ENCODE results near the gene HSPB9. TPM values are rescaled to one million over a fixed set of nuclear protein-coding genes. Genes with fewer than 3 reads are reported as not detected.
"Not testable (repeated sequence)": the region's sequence is repeated elsewhere in the genome, so short reads cannot be mapped to it uniquely, and the experiment has no call there.

HSPB9 gene
- total RNA-seq, 2 experiments from 2014 or later = not detected

- ChIA-PET POLR2A (interaction anchor here (1.2 kb wide), 2 partner anchors 16 to 17 kb away, joined by 3 read pairs; no protein-coding TSS in a partner anchor), CTCF (interaction anchor here (1.5 to 2.3 kb wide), 2 partner anchors 19 to 45 kb away, joined by 4 to 10 read pairs; no protein-coding TSS in a partner anchor)
- no peaks in the 10 kb centered on the region for H3K9me3 Mint-ChIP-seq
- H3K27me3 Mint-ChIP-seq = no peaks in the 10 kb centered on the region
- H3K4me3 Mint-ChIP-seq = no peak overlapping the region
- DNase-seq = no peak
- peaks cover 18% of the 10 kb centered on the region for H3K36me3 Mint-ChIP-seq
- H3K4me1 Mint-ChIP-seq (ENCODE audit: low read depth) = peaks cover 64% of the 10 kb centered on the region
- peak overlapping the region; percentile 69 for H3K27ac Mint-ChIP-seq
- intact Hi-C loops (cut with micrococcal nuclease) = no loop called here
Observed at GRCh38 chr17:42136654-42137051, 14.0 kb downstream of the HSPB9 start.

- peaks cover 27% of the 10 kb centered on the region for H3K36me3 Mint-ChIP-seq
- no peak for DNase-seq
- intact Hi-C loops (cut with micrococcal nuclease) = no loop called here
- H3K4me3 Mint-ChIP-seq = no peak overlapping the region
- POLR2A ChIA-PET = interaction anchor here (1.1 kb wide), 1 partner anchor 17 kb away, joined by 3 read pairs; no protein-coding TSS in a partner anchor
- CTCF ChIA-PET = interaction anchor here (1.2 kb wide), 1 partner anchor 113 kb away, joined by 3 read pairs; no protein-coding TSS in a partner anchor
- no peak overlapping the region for H3K27ac Mint-ChIP-seq
- no peaks in the 10 kb centered on the region for H3K9me3 Mint-ChIP-seq
- H3K27me3 Mint-ChIP-seq = no peaks in the 10 kb centered on the region
- H3K4me1 Mint-ChIP-seq (ENCODE audit: low read depth) = peaks cover 52% of the 10 kb centered on the region
Observed at GRCh38 chr17:42138749-42139492, 16.3 kb downstream of the HSPB9 start.

- intact Hi-C loops (cut with micrococcal nuclease); H3K9me3 Mint-ChIP-seq; H3K27ac Mint-ChIP-seq; H3K4me3 Mint-ChIP-seq; H3K27me3 Mint-ChIP-seq; DNase-seq: not testable (repeated sequence)
- ChIA-PET CTCF (interaction anchor here (0.9 to 1.1 kb wide), 2 partner anchors 35 to 41 kb away, joined by 3 read pairs; no protein-coding TSS in a partner anchor), POLR2A (interaction anchor here (0.6 kb wide), 1 partner anchor 16 kb away, joined by 3 read pairs; no protein-coding TSS in a partner anchor)
- H3K4me1 Mint-ChIP-seq (ENCODE audit: low read depth) = peaks cover 40% of the 10 kb centered on the region
- H3K36me3 Mint-ChIP-seq = peaks cover 25% of the 10 kb centered on the region
Observed at GRCh38 chr17:42140690-42141089, 18.1 kb downstream of the HSPB9 start.

GRCh38 chr17:42141382-42141781, 18.8 kb downstream of the HSPB9 start:
- Mint-ChIP-seq H3K36me3 (peaks cover 22% of the 10 kb centered on the region), H3K27me3 (no peaks in the 10 kb centered on the region), H3K4me1 (ENCODE audit: low read depth) (peaks cover 33% of the 10 kb centered on the region), H3K4me3 (no peak overlapping the region), H3K9me3 (no peaks in the 10 kb centered on the region), H3K27ac (no peak overlapping the region)
- DNase-seq = no peak
- intact Hi-C loops (cut with micrococcal nuclease) = no loop called here
- POLR2A ChIA-PET = interaction anchor here (0.6 kb wide), 1 partner anchor 17 kb away, joined by 3 read pairs; no protein-coding TSS in a partner anchor
- CTCF ChIA-PET = interaction anchor here (0.9 kb wide), 1 partner anchor 35 kb away, joined by 3 read pairs; no protein-coding TSS in a partner anchor

GRCh38 chr17:42142371-42142896, 19.8 kb downstream of the HSPB9 start:
- CTCF ChIA-PET = no interaction called here
- H3K36me3 Mint-ChIP-seq = peaks cover 18% of the 10 kb centered on the region

GRCh38 chr17:42143138-42143537, 20.5 kb downstream of the HSPB9 start:
- intact Hi-C loops (cut with micrococcal nuclease); H3K27me3 Mint-ChIP-seq; H3K27ac Mint-ChIP-seq; H3K9me3 Mint-ChIP-seq; POLR2A ChIA-PET; DNase-seq; H3K4me3 Mint-ChIP-seq: not testable (repeated sequence)
- CTCF ChIA-PET = interaction anchor here (1.7 kb wide), 1 partner anchor 39 kb away, joined by 3 read pairs; no protein-coding TSS in a partner anchor
- Mint-ChIP-seq H3K4me1 (ENCODE audit: low read depth) (peaks cover 33% of the 10 kb centered on the region), H3K36me3 (peaks cover 19% of the 10 kb centered on the region)

More at GRCh38 chr17:42142371-42142896, 19.8 kb downstream of the HSPB9 start:
- intact Hi-C loops (cut with micrococcal nuclease) = no loop called here
- Mint-ChIP-seq H3K4me1 (ENCODE audit: low read depth) (peaks cover 31% of the 10 kb centered on the region), H3K9me3 (no peaks in the 10 kb centered on the region), H3K4me3 (no peak overlapping the region), H3K27ac (no peak overlapping the region), H3K27me3 (no peaks in the 10 kb centered on the region)
- DNase-seq = no peak
- POLR2A ChIA-PET = no interaction called here

GRCh38 chr17:42146911-42147607, 24.5 kb downstream of the HSPB9 start:
- CTCF ChIA-PET = interaction anchor here (0.7 kb wide), 1 partner anchor 16 kb away, joined by 4 read pairs; no protein-coding TSS in a partner anchor
- H3K36me3 Mint-ChIP-seq = peaks cover 10% of the 10 kb centered on the region
- H3K27ac Mint-ChIP-seq = peak overlapping the region; percentile 18
- no peak for DNase-seq
- H3K4me3 Mint-ChIP-seq = no peak overlapping the region
- H3K4me1 Mint-ChIP-seq (ENCODE audit: low read depth) = peaks cover 31% of the 10 kb centered on the region
- intact Hi-C loops (cut with micrococcal nuclease) = no loop called here
- no peaks in the 10 kb centered on the region for H3K27me3 Mint-ChIP-seq
- H3K9me3 Mint-ChIP-seq = no peaks in the 10 kb centered on the region
- POLR2A ChIA-PET = no interaction called here

- DNase-seq = peak; percentile 20
- intact Hi-C loops (cut with micrococcal nuclease) = loop anchor here (2.0 kb wide), 3 partner anchors 21 to 187 kb away; partner anchors contain the start of genes CNP and KCNH4
- H3K27me3 Mint-ChIP-seq = no peaks in the 10 kb centered on the region
- peaks cover 34% of the 10 kb centered on the region for H3K4me1 Mint-ChIP-seq (ENCODE audit: low read depth)
- peak overlapping the region; percentile 80 for H3K27ac Mint-ChIP-seq
- H3K36me3 Mint-ChIP-seq = peaks cover 3% of the 10 kb centered on the region
- ChIA-PET CTCF (interaction anchor here (1.0 to 2.8 kb wide), 2 partner anchors 18 to 28 kb away, joined by 3 to 7 read pairs; partner anchors contain the start of gene KCNH4), POLR2A (interaction anchor here (0.6 to 1.3 kb wide), 4 partner anchors 18 to 120 kb away, joined by 3 to 6 read pairs (median 3); no protein-coding TSS in a partner anchor)
- H3K9me3 Mint-ChIP-seq = no peaks in the 10 kb centered on the region
- H3K4me3 Mint-ChIP-seq = peak overlapping the region; percentile 86
Observed at GRCh38 chr17:42153919-42154742, 31.5 kb downstream of the HSPB9 start.

- no peaks in the 10 kb centered on the region for H3K27me3 Mint-ChIP-seq
- intact Hi-C loops (cut with micrococcal nuclease) = loop anchor here (2.0 to 5.0 kb wide), 4 partner anchors 23 to 189 kb away; partner anchors contain the start of genes CNP, DHX58 and KCNH4
Observed at GRCh38 chr17:42155614-42156045, 33.0 kb downstream of the HSPB9 start.

GRCh38 chr17:42159796-42160530, 37.4 kb downstream of the HSPB9 start:
- peaks cover 6% of the 10 kb centered on the region for H3K4me1 Mint-ChIP-seq (ENCODE audit: low read depth)
- intact Hi-C loops (cut with micrococcal nuclease) = loop anchor here (5.0 kb wide), 1 partner anchor 48 kb away; the partner anchor contains the start of gene DHX58
- no peak overlapping the region for H3K4me3 Mint-ChIP-seq
- H3K27ac Mint-ChIP-seq = no peak overlapping the region
- H3K36me3 Mint-ChIP-seq = no peaks in the 10 kb centered on the region
- no peak for DNase-seq
- H3K27me3 Mint-ChIP-seq = no peaks in the 10 kb centered on the region
- ChIA-PET POLR2A (no interaction called here), CTCF (interaction anchor here (0.8 kb wide), 1 partner anchor 25 kb away, joined by 3 read pairs; no protein-coding TSS in a partner anchor)
- no peaks in the 10 kb centered on the region for H3K9me3 Mint-ChIP-seq

More at GRCh38 chr17:42155614-42156045, 33.0 kb downstream of the HSPB9 start:
- ChIA-PET CTCF (interaction anchor here (0.7 to 2.8 kb wide), 2 partner anchors 26 to 112 kb away, joined by 3 to 7 read pairs; partner anchors contain the start of gene KCNH4), POLR2A (interaction anchor here (0.8 kb wide), 1 partner anchor 17 kb away, joined by 3 read pairs; no protein-coding TSS in a partner anchor)
- Mint-ChIP-seq H3K4me3 (peak overlapping the region; percentile 86), H3K27ac (no peak overlapping the region), H3K9me3 (no peaks in the 10 kb centered on the region), H3K36me3 (peaks cover 3% of the 10 kb centered on the region), H3K4me1 (ENCODE audit: low read depth) (peaks cover 34% of the 10 kb centered on the region)
- no peak for DNase-seq
